Right lobe of liver (tissue), 6 donors: ENCODE results near the gene AMIGO3. TPM values are rescaled to one million over a fixed set of nuclear protein-coding genes. Genes with fewer than 3 reads are reported as not detected.

Experiments used
- ATAC-seq, 4 donors: fragments of 200-7000 bp; cut with Tn5 transposase; one replicate each; pipeline ENCODE4 v1.9.1; 2020; ENCODE audit warnings: mild to moderate bottlenecking in 4 of 4, moderate library complexity in 4 of 4
- DNase-seq, 3 donors: peaks; one replicate each; pipeline ENCODE4 v3.0.0-alpha.2; 2020
- H3K27ac ChIP-seq, 3 donors: fragments of 200-600 bp; one replicate each; pipeline ENCODE4 v1.8.0; 2022
- H3K27me3 ChIP-seq, 2 donors: fragments of 200-600 bp; one replicate each; pipeline ENCODE4 v1.8.0; 2022
- H3K36me3 ChIP-seq, 4 donors: fragments of 200-600 bp; sonication (generic) in 1 of 4; one replicate each; pipeline versions ENCODE4 v1.5.1 to v1.8.0; 2017 to 2022; ENCODE audit warnings: control low read depth in 1 of 4
- H3K4me1 ChIP-seq, 4 donors: fragments of 200-600 bp; sonication (generic) in 1 of 4; one replicate each; pipeline versions ENCODE4 v1.5.1 to v1.8.0; 2017 to 2022; ENCODE audit warnings: control low read depth in 1 of 4
- H3K4me3 ChIP-seq, 3 donors: fragments of 200-600 bp; one replicate each; pipeline ENCODE4 v1.8.0; 2022
- H3K9me3 ChIP-seq, 4 donors: fragments of 200-600 bp; sonication (generic) in 1 of 4; one replicate each; pipeline versions ENCODE4 v1.5.1 to v1.8.0; 2017 to 2022; ENCODE audit warnings: control low read depth in 1 of 4
- POLR2A ChIP-seq: fragments of 450-650 bp; IDR thresholded peaks from one replicate; pipeline ENCODE4 v1.6.1; 2017; ENCODE audit warnings: antibody characterized with exemption, mild to moderate bottlenecking
- WGBS: methylation state at CpG from one replicate; pipeline ENCODE4 v1.1.6; 2018; ENCODE audit warnings: low coverage, low lambda C conversion rate; ENCODE audit not compliant: insufficient coverage; ENCODE audit errors: missing lambda C conversion rate; 5-methylcytosine and 5-hydroxymethylcytosine counted together
- intact Hi-C, 2 donors: fragments of 100-400 bp; cut with DNase I; formaldehyde crosslinking; loops; one replicate each; pipeline versions ENCODE4 v1.11.2 to v1.14.1; 2022
- total RNA-seq, 6 experiments: library from RNA; depleted of rRNA in 2 of 6; stranded (reverse); fragments of >200 nt in 2 of 6; fragmentation: NEBNext Ultra II Directional in 3 of 6; extraction: Animal tissue kit (Norgen Biotek cat#: 25700) in 3 of 6; gene quantifications; one replicate each; pipeline versions ENCODE4 v1.1.0 to v1.2.4, GENCODE V29; 2016 to 2023
- TF ChIP-seq, protein P1 (sequence below), 4 donors: fragments of 200-600 bp in 3 of 4; fragments of 450-650 bp in 1 of 4; IDR thresholded peaks; one replicate each; pipeline versions ENCODE4 v1.5.1 to v1.8.0; 2016 to 2022; ENCODE audit warnings: antibody characterized with exemption in 4 of 4, mild to moderate bottlenecking in 2 of 4
- donor health status: DM: no; HTN: yes; CAD: no.
- donor health status: DM: no; HTN: no; CAD: no.
- donor health status: DM: no; HTN: no; CAD: no.
- donor health status: DM: no; HTN: yes; CAD: no.
- donor health status: DM: no; HTN: yes; CAD: no.

Gene AMIGO3
- total RNA-seq, 6 experiments from 2014 or later, result 0.07 to 2.4 (median 0.64) TPM; not detected in 2

DNA sequence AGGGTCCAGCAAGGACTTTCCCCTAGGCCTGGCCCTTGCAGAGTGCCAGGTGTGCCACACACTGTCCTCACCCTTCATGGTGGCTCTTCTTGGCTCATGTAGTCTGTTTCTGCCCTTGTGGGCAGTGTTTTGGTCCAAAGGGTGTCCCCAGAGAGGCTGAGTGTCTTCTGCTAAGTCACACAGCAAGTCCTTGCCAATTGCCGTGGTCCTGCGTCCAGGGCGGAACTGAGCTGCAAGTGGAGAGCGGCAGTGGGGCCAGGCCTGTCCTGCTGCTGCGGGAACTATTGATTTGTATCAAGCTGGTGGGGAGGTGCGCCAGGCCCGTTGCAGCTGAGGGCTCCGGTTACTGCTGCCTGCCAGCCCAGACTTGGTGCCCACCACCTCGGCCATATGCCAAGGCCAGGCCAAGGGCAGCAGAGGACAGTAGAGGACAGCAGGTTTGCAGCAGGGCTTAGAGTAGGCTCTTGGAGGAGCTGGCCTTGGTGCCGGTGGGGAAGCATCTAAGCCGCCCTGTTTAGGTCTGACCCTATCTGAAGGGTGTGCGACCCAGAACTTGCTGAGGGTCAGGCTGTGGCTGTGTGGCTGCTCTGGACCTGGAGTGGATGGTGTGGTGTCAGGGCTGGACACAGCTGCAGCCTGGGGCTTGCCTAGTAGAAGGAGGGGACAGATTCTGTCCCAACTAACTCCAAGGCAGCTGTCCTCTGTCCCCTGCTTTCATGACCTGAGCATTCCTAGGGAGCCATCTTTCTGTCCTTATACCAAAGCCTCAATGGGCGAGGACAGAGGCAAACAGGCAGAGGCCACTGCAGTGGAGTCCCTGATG lies 4.5 kb downstream of the AMIGO3 start:
- H3K4me3 ChIP-seq, result no peak overlapping the region
- H3K4me1 ChIP-seq, result peaks cover 0 to 10% (median 0%) of the 10 kb centered on the region in 4 donors
- ATAC-seq, result no peak
- WGBS, result no CpG with 5 or more reads among the region's 13 CpGs
- peaks cover 0 to 19% (median 5%) of the 10 kb centered on the region in 4 donors for H3K36me3 ChIP-seq
- peak in 1 of 3 donors; percentile 41 for DNase-seq
- no peaks in the 10 kb centered on the region for H3K27me3 ChIP-seq
- intact Hi-C loops, result no loop called here
- TF ChIP-seq, protein P1, sequence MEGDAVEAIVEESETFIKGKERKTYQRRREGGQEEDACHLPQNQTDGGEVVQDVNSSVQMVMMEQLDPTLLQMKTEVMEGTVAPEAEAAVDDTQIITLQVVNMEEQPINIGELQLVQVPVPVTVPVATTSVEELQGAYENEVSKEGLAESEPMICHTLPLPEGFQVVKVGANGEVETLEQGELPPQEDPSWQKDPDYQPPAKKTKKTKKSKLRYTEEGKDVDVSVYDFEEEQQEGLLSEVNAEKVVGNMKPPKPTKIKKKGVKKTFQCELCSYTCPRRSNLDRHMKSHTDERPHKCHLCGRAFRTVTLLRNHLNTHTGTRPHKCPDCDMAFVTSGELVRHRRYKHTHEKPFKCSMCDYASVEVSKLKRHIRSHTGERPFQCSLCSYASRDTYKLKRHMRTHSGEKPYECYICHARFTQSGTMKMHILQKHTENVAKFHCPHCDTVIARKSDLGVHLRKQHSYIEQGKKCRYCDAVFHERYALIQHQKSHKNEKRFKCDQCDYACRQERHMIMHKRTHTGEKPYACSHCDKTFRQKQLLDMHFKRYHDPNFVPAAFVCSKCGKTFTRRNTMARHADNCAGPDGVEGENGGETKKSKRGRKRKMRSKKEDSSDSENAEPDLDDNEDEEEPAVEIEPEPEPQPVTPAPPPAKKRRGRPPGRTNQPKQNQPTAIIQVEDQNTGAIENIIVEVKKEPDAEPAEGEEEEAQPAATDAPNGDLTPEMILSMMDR (IDR thresholded peaks at IDR 0.05), result no peak
- TF ChIP-seq POLR2A, result no peak
- no peak overlapping the region for H3K27ac ChIP-seq
- H3K9me3 ChIP-seq, result no peaks in the 10 kb centered on the region

DNA sequence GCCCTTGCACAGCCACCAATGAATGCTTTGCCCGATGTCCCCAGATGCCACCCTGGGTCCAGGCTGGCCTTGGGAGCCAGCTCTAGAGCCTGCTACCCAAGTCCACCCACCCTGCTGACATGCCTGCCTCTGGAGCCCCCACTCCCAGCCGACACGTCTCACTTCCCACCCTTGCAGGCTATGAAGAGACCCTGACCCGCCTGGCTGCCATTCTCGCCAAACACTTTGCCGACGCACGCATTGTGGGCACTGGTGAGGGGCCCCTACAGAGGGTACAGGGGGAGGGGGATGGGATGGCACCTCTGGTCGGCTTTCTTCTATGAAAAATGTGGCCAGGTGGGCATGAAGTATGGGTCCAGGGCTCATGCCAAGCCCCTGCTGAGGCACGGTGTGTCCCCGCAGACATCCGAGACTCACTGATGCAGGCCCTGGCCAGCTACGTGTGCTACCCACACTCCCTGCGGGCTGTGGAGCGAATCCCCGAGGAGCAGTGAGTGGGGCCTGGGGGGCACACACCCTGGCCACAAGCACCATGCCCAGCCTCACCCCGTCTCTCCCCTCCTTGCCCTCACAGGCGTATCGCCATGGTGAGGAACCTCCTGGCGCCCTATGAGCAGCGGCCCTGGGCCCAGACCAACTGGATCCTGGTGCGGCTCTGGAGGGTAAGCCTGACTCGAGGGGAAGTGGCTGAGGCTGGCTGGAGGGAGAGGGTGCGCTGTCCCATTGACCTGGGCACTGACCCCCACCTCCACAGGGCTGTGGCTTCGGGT lies 6.0 kb downstream of the AMIGO3 start:
- no peaks in the 10 kb centered on the region for H3K27me3 ChIP-seq
- WGBS, result 96% methylated on average over 8 of the region's 25 CpGs
- intact Hi-C loops, result no loop called here
- no peaks in the 10 kb centered on the region for H3K4me1 ChIP-seq
- ATAC-seq (no peak), DNase-seq (peak in 1 of 3 donors; percentile 38)
- no peak overlapping the region for H3K27ac ChIP-seq
- no peaks in the 10 kb centered on the region for H3K9me3 ChIP-seq
- H3K36me3 ChIP-seq, result peaks cover 0 to 22% (median 5%) of the 10 kb centered on the region in 4 donors
- H3K4me3 ChIP-seq, result no peak overlapping the region
- TF ChIP-seq, protein P1 (IDR thresholded peaks at IDR 0.05), result no peak
- TF ChIP-seq POLR2A, result no peak

DNA sequence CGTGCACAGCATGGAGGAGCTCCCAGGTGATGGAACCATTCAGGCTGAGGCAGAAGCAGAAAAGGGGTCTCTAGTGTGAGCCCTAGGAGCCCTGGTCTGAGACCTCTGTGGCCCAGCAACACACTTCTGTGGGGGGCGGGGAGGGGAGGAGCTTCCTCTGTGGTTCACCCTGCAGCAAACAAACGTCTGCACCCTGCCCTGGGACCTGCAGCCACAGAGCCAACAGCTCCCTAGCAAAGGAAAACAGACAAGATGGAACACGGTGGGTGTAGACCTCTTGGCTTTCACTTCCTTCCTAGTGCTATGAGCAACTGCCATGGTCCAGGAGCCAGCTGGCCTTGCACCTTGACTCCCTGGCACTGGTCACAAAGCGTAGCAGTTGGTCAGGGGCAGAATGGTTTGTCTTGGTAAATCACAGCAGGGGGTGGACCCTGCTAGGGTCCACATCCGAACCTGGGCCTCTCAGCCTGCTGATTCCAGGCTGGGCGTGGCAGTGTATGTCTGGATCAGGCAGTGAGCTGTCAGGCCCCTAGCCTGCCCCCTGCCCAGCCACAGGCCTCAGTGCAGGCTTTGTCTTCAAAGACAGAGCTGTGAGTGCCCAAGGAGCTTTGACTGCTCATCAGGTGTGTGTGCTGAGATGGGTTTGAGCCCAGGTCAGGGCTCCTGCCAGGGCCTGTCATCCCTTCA lies 6.7 kb downstream of the AMIGO3 start:
- ATAC-seq (peak in 1 of 4 donors; percentile 12), DNase-seq (peak in 1 of 3 donors; percentile 39)
- Histone ChIP-seq H3K9me3 (no peaks in the 10 kb centered on the region), H3K27me3 (no peaks in the 10 kb centered on the region), H3K4me3 (no peak overlapping the region), H3K27ac (no peak overlapping the region), H3K4me1 (no peaks in the 10 kb centered on the region), H3K36me3 (peaks cover 0 to 25% (median 5%) of the 10 kb centered on the region in 4 donors)
- intact Hi-C loops, result no loop called here
- no CpG with 5 or more reads among the region's 7 CpGs for WGBS
- no peak for TF ChIP-seq POLR2A
- TF ChIP-seq, protein P1 (IDR thresholded peaks at IDR 0.05), result no peak

DNA sequence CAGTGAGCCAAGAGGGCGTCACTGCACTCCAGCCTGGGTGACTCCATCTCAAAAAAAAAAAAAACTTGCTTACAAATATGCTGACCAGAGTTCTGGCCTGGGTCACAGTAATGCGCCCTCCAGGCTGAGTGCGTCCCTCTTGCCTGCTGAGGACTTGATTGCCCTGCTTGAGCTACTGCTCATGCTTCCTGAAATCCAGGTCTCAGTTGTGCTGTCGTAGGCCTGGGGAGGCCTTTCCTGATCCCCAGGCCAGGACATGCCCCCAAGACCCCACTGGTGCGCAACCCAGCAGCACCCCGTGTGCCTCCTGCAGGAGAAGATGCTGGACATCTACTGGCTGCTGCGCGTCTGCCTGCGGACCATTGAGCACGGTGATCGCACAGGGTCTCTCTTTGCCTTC lies 7.3 kb downstream of the AMIGO3 start:
- no peaks in the 10 kb centered on the region for H3K27me3 ChIP-seq
- intact Hi-C loops, result no loop called here
- TF ChIP-seq, protein P1 (IDR thresholded peaks at IDR 0.05), result no peak
- WGBS, result 91% methylated on average over 5 of the region's 11 CpGs
- H3K4me3 ChIP-seq, result no peak overlapping the region
- peaks cover 0 to 25% (median 5%) of the 10 kb centered on the region in 4 donors for H3K36me3 ChIP-seq
- no peaks in the 10 kb centered on the region for H3K4me1 ChIP-seq
- no peak overlapping the region for H3K27ac ChIP-seq
- no peaks in the 10 kb centered on the region for H3K9me3 ChIP-seq
- ATAC-seq (no peak), DNase-seq (peak in 1 of 3 donors; percentile 31)
